ENCODE data around the gene SPIRE1.
"Not testable (repeated sequence)": the region's sequence is repeated elsewhere in the genome, so short reads cannot be mapped to it uniquely, and the experiment has no call there.

Gene SPIRE1

GRCh38 chr18:12515550-12515949 lies 142.4 kb downstream of the SPIRE1 start:
- Histone ChIP-seq H3K4me3 (ENCODE audit: low read length) (no peak overlapping the region), H3K9me3 (ENCODE audit: control insufficient read depth, low read length) (no peaks in the 10 kb centered on the region), H3K4me1 (ENCODE audit: control insufficient read depth, insufficient read depth, low read length) (peaks cover 28% of the 10 kb centered on the region), H3K27me3 (replicated peaks; ENCODE audit: control insufficient read depth, insufficient read depth, low read length) (no peaks in the 10 kb centered on the region), H3K36me3 (ENCODE audit: control insufficient read depth, insufficient read depth, low read length, severe bottlenecking) (peaks cover 9% of the 10 kb centered on the region), H3K9ac (ENCODE audit: low read length) (no peak overlapping the region)
- no peak for DNase-seq (ENCODE audit: low read depth)

GRCh38 chr18:12507007-12507406 lies 150.9 kb downstream of the SPIRE1 start:
- no peak for DNase-seq (ENCODE audit: low read depth)
- H3K36me3 ChIP-seq (ENCODE audit: control insufficient read depth, insufficient read depth, low read length, severe bottlenecking), result peaks cover 35% of the 10 kb centered on the region
- H3K4me3 ChIP-seq (ENCODE audit: low read length), result no peak overlapping the region
- no peak overlapping the region for H3K9ac ChIP-seq (ENCODE audit: low read length)
- H3K27me3 ChIP-seq (replicated peaks; ENCODE audit: control insufficient read depth, insufficient read depth, low read length), result no peaks in the 10 kb centered on the region
- no peaks in the 10 kb centered on the region for H3K9me3 ChIP-seq (ENCODE audit: control insufficient read depth, low read length)
- no peaks in the 10 kb centered on the region for H3K4me1 ChIP-seq (ENCODE audit: control insufficient read depth, insufficient read depth, low read length)

GRCh38 chr18:12500986-12501385 lies 156.9 kb downstream of the SPIRE1 start:
- no peak overlapping the region for H3K4me3 ChIP-seq (ENCODE audit: low read length)

DNA sequence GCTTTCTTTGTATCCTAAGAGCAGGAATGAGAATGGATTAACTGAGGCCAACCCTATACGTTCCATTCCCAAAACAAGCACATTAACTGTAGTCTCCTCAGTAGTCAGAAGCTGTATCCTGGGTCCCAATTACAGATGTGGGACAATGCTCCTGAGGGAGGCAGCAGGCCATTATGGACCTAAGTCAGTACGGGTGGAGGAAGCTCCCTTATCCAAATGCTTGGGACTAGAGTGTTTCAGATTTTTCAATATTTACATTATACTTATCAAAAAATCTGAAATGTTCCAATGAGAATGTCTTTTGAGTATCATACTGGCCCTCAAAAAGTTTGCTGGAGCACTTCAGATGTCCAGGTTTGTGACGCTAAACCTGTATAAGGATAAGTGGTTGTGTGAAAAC lies 160.1 kb downstream of the SPIRE1 start:
- H3K27me3 ChIP-seq (replicated peaks; ENCODE audit: control insufficient read depth, insufficient read depth, low read length), result no peaks in the 10 kb centered on the region

More at GRCh38 chr18:12500986-12501385, 156.9 kb downstream of the SPIRE1 start:
- no peak overlapping the region for H3K9ac ChIP-seq (ENCODE audit: low read length)
- H3K9me3 ChIP-seq (ENCODE audit: control insufficient read depth, low read length), result no peaks in the 10 kb centered on the region
- H3K4me1 ChIP-seq (ENCODE audit: control insufficient read depth, insufficient read depth, low read length), result no peaks in the 10 kb centered on the region
- no peaks in the 10 kb centered on the region for H3K27me3 ChIP-seq (replicated peaks; ENCODE audit: control insufficient read depth, insufficient read depth, low read length)
- peaks cover 20% of the 10 kb centered on the region for H3K36me3 ChIP-seq (ENCODE audit: control insufficient read depth, insufficient read depth, low read length, severe bottlenecking)
- no peak for DNase-seq (ENCODE audit: low read depth)

DNA sequence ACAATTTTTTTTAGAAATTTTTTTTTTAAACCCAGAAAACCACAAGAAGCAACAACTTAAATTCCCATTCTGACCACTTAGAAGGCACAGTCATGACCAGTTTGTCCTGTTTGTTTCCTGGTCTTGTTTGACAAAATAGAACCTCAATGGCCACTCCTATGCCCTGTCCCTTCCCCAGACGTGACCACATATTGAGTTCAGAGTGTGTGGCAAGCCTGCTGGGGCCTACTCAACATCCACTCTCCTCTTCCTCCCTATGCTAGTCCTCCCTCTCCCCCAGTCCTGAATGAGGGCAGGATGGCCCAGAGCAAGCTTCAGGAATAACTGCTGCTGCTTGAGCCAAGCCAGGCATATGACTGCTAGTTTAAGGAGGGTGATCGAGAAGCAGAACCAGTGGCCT lies 160.6 kb downstream of the SPIRE1 start:
- no peak overlapping the region for H3K4me3 ChIP-seq (ENCODE audit: low read length)
- no peak overlapping the region for H3K9ac ChIP-seq (ENCODE audit: low read length)
- peaks cover 26% of the 10 kb centered on the region for H3K36me3 ChIP-seq (ENCODE audit: control insufficient read depth, insufficient read depth, low read length, severe bottlenecking)
- no peak for DNase-seq (ENCODE audit: low read depth)
- H3K9me3 ChIP-seq (ENCODE audit: control insufficient read depth, low read length), result no peaks in the 10 kb centered on the region
- H3K4me1 ChIP-seq (ENCODE audit: control insufficient read depth, insufficient read depth, low read length), result no peaks in the 10 kb centered on the region
- no peaks in the 10 kb centered on the region for H3K27me3 ChIP-seq (replicated peaks; ENCODE audit: control insufficient read depth, insufficient read depth, low read length)

More for the DNA sequence above, 160.1 kb downstream of the SPIRE1 start:
- DNase-seq (ENCODE audit: low read depth), result no peak
- Histone ChIP-seq H3K9me3 (ENCODE audit: control insufficient read depth, low read length) (no peaks in the 10 kb centered on the region), H3K4me1 (ENCODE audit: control insufficient read depth, insufficient read depth, low read length) (no peaks in the 10 kb centered on the region), H3K9ac (ENCODE audit: low read length) (no peak overlapping the region), H3K4me3 (ENCODE audit: low read length) (no peak overlapping the region), H3K36me3 (ENCODE audit: control insufficient read depth, insufficient read depth, low read length, severe bottlenecking) (peaks cover 22% of the 10 kb centered on the region)

DNA sequence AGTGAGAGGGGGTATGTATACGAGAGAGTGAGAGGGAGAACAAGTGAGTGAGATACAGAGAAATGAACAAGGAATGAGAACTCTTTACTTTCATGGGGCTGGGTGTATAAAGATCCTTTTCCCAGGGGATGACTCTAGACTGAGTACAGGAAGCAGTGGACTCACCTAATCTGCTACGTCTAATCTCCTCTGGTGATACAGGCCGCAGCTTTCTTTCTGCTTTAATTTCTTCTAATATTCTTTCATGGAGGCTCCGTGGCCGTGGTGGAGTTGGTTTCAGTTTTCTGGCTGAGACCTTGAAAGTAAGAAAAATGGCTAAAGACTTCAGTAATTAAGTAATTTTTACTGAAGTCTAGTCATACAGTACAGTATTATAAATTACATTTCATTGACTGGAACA lies 165.0 kb downstream of the SPIRE1 start:
- no peak for DNase-seq (ENCODE audit: low read depth)
- Histone ChIP-seq H3K9ac (ENCODE audit: low read length) (no peak overlapping the region), H3K9me3 (ENCODE audit: control insufficient read depth, low read length) (no peaks in the 10 kb centered on the region), H3K4me1 (ENCODE audit: control insufficient read depth, insufficient read depth, low read length) (no peaks in the 10 kb centered on the region), H3K27me3 (replicated peaks; ENCODE audit: control insufficient read depth, insufficient read depth, low read length) (no peaks in the 10 kb centered on the region), H3K4me3 (ENCODE audit: low read length) (no peak overlapping the region), H3K36me3 (ENCODE audit: control insufficient read depth, insufficient read depth, low read length, severe bottlenecking) (peaks cover 43% of the 10 kb centered on the region)

GRCh38 chr18:12491611-12492435 lies 166.1 kb downstream of the SPIRE1 start:
- H3K4me1 ChIP-seq (ENCODE audit: control insufficient read depth, insufficient read depth, low read length), result no peaks in the 10 kb centered on the region
- no peak overlapping the region for H3K9ac ChIP-seq (ENCODE audit: low read length)
- peaks cover 43% of the 10 kb centered on the region for H3K36me3 ChIP-seq (ENCODE audit: control insufficient read depth, insufficient read depth, low read length, severe bottlenecking)
- DNase-seq (ENCODE audit: low read depth), result no peak
- H3K27me3 ChIP-seq (replicated peaks; ENCODE audit: control insufficient read depth, insufficient read depth, low read length), result no peaks in the 10 kb centered on the region
- no peaks in the 10 kb centered on the region for H3K9me3 ChIP-seq (ENCODE audit: control insufficient read depth, low read length)
- H3K4me3 ChIP-seq (ENCODE audit: low read length), result no peak overlapping the region

- Histone ChIP-seq H3K4me1 (ENCODE audit: control insufficient read depth, insufficient read depth, low read length) (no peaks in the 10 kb centered on the region), H3K4me3 (ENCODE audit: low read length) (no peak overlapping the region), H3K36me3 (ENCODE audit: control insufficient read depth, insufficient read depth, low read length, severe bottlenecking) (peaks cover 14% of the 10 kb centered on the region), H3K9ac (ENCODE audit: low read length) (no peak overlapping the region), H3K9me3 (ENCODE audit: control insufficient read depth, low read length) (no peaks in the 10 kb centered on the region), H3K27me3 (replicated peaks; ENCODE audit: control insufficient read depth, insufficient read depth, low read length) (no peaks in the 10 kb centered on the region)
- no peak for DNase-seq (ENCODE audit: low read depth)
Observed at GRCh38 chr18:12485479-12486105, 172.3 kb downstream of the SPIRE1 start.

DNA sequence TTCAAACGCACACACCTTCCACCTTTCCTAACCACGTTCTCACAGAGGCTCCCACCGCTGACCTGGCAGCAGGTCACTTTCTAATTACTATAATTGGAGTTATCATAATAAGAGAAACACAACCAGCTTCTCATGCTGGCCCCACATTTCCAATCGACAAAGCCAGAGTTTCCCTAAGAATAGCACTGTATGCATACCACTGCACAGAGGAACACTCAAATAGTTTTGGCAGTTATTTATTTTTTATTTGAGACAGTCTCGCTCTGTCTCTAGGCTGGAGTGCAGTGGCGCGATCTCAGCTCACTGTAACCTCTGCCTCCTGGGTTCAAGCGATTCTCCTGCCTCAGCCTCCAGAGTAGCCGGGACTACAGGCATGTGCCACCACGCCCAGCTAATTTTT lies 176.0 kb downstream of the SPIRE1 start:
- H3K4me3 ChIP-seq (ENCODE audit: low read length); H3K9ac ChIP-seq (ENCODE audit: low read length); H3K4me1 ChIP-seq (ENCODE audit: control insufficient read depth, insufficient read depth, low read length); H3K27me3 ChIP-seq (replicated peaks; ENCODE audit: control insufficient read depth, insufficient read depth, low read length); DNase-seq (ENCODE audit: low read depth); H3K9me3 ChIP-seq (ENCODE audit: control insufficient read depth, low read length): not testable (repeated sequence)
- H3K36me3 ChIP-seq (ENCODE audit: control insufficient read depth, insufficient read depth, low read length, severe bottlenecking), result peaks cover 32% of the 10 kb centered on the region

DNA sequence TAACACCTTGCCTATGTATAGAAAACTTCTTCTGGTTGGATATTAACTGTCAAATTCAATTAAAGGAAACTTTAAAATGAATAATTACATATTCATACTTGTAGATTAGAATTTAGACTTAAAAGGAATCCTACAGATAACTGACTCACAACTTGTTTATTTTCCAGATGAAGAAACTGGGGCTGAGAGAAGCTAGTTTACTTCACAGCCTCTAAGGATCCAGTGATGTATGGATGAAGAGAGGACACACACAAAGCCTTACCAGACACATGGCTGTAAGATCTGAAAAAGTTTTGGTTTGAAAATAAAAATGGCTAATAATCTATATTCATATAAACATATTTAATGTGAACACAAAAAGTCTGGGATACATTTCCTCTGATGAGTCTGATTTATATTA lies 177.9 kb downstream of the SPIRE1 start:
- H3K4me3 ChIP-seq (ENCODE audit: low read length), result no peak overlapping the region
- H3K27me3 ChIP-seq (replicated peaks; ENCODE audit: control insufficient read depth, insufficient read depth, low read length), result no peaks in the 10 kb centered on the region
- H3K4me1 ChIP-seq (ENCODE audit: control insufficient read depth, insufficient read depth, low read length), result peaks cover 1% of the 10 kb centered on the region
- no peak for DNase-seq (ENCODE audit: low read depth)
- H3K9ac ChIP-seq (ENCODE audit: low read length), result no peak overlapping the region
- H3K36me3 ChIP-seq (ENCODE audit: control insufficient read depth, insufficient read depth, low read length, severe bottlenecking), result peaks cover 30% of the 10 kb centered on the region
- no peaks in the 10 kb centered on the region for H3K9me3 ChIP-seq (ENCODE audit: control insufficient read depth, low read length)

DNA sequence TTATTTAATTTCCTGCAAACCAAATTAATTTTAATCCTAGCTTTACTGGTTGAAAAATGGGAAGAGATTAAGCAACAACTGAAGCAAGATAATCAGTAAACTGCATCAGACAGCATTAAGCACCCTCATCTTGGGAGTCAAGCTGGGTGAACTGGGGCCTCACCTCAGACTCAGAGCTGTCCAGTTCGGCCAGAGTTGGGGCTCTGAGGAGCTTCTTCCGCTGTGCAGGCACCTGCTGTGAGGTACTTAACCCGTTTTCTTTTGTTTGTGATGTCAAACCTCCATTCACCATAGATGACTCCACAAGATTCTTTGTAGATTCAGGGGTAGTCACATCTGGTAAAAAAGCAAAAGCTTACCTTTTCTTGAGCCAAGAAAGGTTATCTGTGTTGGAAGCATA lies 178.4 kb downstream of the SPIRE1 start:
- H3K4me3 ChIP-seq (ENCODE audit: low read length), result no peak overlapping the region
- no peak overlapping the region for H3K9ac ChIP-seq (ENCODE audit: low read length)
- no peak for DNase-seq (ENCODE audit: low read depth)
- peaks cover 30% of the 10 kb centered on the region for H3K36me3 ChIP-seq (ENCODE audit: control insufficient read depth, insufficient read depth, low read length, severe bottlenecking)
- peaks cover 5% of the 10 kb centered on the region for H3K4me1 ChIP-seq (ENCODE audit: control insufficient read depth, insufficient read depth, low read length)
- H3K27me3 ChIP-seq (replicated peaks; ENCODE audit: control insufficient read depth, insufficient read depth, low read length), result no peaks in the 10 kb centered on the region
- H3K9me3 ChIP-seq (ENCODE audit: control insufficient read depth, low read length), result no peaks in the 10 kb centered on the region
